ENCODE results near the gene CLCA2.
A peak's percentile ranks its signal among the peaks of the same experiment; 100 is the strongest.

The CLCA2 gene, protein sequence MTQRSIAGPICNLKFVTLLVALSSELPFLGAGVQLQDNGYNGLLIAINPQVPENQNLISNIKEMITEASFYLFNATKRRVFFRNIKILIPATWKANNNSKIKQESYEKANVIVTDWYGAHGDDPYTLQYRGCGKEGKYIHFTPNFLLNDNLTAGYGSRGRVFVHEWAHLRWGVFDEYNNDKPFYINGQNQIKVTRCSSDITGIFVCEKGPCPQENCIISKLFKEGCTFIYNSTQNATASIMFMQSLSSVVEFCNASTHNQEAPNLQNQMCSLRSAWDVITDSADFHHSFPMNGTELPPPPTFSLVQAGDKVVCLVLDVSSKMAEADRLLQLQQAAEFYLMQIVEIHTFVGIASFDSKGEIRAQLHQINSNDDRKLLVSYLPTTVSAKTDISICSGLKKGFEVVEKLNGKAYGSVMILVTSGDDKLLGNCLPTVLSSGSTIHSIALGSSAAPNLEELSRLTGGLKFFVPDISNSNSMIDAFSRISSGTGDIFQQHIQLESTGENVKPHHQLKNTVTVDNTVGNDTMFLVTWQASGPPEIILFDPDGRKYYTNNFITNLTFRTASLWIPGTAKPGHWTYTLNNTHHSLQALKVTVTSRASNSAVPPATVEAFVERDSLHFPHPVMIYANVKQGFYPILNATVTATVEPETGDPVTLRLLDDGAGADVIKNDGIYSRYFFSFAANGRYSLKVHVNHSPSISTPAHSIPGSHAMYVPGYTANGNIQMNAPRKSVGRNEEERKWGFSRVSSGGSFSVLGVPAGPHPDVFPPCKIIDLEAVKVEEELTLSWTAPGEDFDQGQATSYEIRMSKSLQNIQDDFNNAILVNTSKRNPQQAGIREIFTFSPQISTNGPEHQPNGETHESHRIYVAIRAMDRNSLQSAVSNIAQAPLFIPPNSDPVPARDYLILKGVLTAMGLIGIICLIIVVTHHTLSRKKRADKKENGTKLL

DNA sequence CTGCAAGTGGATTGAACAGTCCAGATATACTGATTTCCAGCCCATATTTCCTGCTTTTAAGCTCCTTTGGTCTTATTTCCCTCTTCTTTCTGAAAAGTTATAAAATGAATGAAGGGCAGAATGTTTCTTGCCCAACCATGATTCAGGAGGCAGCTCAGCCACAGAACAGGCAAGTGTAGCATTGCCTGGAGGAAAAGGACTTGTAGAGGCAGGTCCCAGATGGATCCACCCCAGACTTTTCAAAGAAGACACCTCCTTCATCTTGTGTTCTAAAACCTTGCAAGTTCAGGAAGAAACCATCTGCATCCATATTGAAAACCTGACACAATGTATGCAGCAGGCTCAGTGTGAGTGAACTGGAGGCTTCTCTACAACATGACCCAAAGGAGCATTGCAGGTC is at the start of gene CLCA2:
Gene CLCA2, plus strand, starts transcription at position 299 of the 400 bp plus-strand sequence. Its CDS starts 77 bp downstream, at position 376.
- no peak for DNase-seq (ENCODE audit: low read depth)
- H3K4me3 ChIP-seq (ENCODE audit: low read depth, low read length) = no peak within 1 kb of the TSS
- TF ChIP-seq MYC (IDR thresholded peaks at IDR 0.05; ENCODE audit: low read depth, low read length) (no peak), POLR2A (IDR thresholded peaks at IDR 0.05; ENCODE audit: extremely low read depth, insufficient read length) (no peak)
- TF ChIP-seq, protein P1, sequence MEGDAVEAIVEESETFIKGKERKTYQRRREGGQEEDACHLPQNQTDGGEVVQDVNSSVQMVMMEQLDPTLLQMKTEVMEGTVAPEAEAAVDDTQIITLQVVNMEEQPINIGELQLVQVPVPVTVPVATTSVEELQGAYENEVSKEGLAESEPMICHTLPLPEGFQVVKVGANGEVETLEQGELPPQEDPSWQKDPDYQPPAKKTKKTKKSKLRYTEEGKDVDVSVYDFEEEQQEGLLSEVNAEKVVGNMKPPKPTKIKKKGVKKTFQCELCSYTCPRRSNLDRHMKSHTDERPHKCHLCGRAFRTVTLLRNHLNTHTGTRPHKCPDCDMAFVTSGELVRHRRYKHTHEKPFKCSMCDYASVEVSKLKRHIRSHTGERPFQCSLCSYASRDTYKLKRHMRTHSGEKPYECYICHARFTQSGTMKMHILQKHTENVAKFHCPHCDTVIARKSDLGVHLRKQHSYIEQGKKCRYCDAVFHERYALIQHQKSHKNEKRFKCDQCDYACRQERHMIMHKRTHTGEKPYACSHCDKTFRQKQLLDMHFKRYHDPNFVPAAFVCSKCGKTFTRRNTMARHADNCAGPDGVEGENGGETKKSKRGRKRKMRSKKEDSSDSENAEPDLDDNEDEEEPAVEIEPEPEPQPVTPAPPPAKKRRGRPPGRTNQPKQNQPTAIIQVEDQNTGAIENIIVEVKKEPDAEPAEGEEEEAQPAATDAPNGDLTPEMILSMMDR (IDR thresholded peaks at IDR 0.05; ENCODE audit: low read depth, low read length) = no peak
- TF ChIP-seq, protein P2, sequence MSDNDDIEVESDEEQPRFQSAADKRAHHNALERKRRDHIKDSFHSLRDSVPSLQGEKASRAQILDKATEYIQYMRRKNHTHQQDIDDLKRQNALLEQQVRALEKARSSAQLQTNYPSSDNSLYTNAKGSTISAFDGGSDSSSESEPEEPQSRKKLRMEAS (IDR thresholded peaks at IDR 0.05; ENCODE audit: low read depth, low read length) = no peak

DNA sequence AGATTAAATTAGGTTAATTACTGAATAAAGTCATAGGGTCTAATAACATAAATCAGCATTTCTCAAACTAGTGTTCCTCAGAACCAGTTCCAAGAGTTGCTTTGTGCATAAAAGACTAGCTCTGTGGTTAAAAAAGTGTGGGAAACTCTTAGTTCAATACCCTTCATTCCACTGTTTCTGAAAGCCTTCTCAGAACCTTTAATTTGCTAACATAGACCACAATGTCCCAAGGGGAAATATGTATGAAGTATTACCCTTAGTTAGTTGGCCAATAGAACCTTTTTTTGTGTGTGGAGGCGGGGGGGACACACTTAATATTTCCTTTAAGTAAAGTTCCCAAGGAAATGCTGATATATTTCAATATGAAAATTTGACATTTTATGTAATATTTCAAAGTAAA is 48.3 kb upstream of the CLCA2 start:
- no peak overlapping the region for H3K4me3 ChIP-seq (ENCODE audit: low read depth, low read length)
- peak; percentile 38 for DNase-seq (ENCODE audit: low read depth)
- TF ChIP-seq, protein P2 (IDR thresholded peaks at IDR 0.05; ENCODE audit: low read depth, low read length) = no peak
- TF ChIP-seq, protein P1 (IDR thresholded peaks at IDR 0.05; ENCODE audit: low read depth, low read length) = no peak
- TF ChIP-seq POLR2A (IDR thresholded peaks at IDR 0.05; ENCODE audit: extremely low read depth, insufficient read length) = no peak
- TF ChIP-seq MYC (IDR thresholded peaks at IDR 0.05; ENCODE audit: low read depth, low read length) = no peak

DNA sequence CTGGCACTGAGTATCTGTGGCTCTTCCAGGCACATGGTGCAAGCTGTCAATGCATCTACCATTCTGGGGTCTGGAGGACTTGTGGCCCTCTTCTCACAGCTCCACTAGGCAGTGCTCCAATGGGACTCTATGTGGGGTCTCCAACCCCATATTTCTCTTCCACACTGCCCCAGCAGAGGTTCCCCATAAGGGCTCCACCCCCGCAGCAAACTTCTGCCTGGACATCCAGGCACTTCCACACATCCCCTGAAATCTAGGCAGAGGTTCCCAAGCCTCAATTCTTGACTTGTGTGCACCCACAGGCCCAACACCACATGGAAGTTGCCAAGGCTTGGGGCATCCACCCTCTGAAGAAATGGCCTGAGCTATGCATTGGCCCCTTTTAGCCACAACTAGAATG is 46.6 kb upstream of the CLCA2 start:
- DNase-seq (ENCODE audit: low read depth) = no peak
- no peak overlapping the region for H3K4me3 ChIP-seq (ENCODE audit: low read depth, low read length)
- TF ChIP-seq POLR2A (IDR thresholded peaks at IDR 0.05; ENCODE audit: extremely low read depth, insufficient read length) = no peak
- TF ChIP-seq, protein P1 (IDR thresholded peaks at IDR 0.05; ENCODE audit: low read depth, low read length) = no peak
- no peak for TF ChIP-seq MYC (IDR thresholded peaks at IDR 0.05; ENCODE audit: low read depth, low read length)
- TF ChIP-seq, protein P2 (IDR thresholded peaks at IDR 0.05; ENCODE audit: low read depth, low read length) = no peak

DNA sequence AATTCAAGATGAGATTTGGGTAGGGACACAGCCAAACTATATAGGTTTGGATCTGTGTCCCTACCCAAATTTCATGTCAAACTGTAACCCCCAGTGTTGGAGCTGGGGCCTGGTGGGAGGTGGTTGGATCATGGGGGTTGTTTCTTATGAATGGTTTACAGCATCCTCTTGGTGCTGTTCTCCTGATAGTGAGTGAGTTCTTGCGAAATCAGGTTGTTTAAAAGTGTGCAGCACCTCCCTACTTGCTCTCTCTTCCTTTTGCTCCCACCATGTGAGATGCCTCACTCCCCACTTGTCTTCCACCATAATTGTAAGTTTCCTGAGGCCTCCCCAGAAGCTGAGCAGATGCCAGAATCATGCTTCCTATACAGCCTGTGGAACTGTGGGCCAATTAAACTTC is 45.2 kb upstream of the CLCA2 start:
- H3K4me3 ChIP-seq (ENCODE audit: low read depth, low read length) = no peak overlapping the region
- TF ChIP-seq, protein P1 (IDR thresholded peaks at IDR 0.05; ENCODE audit: low read depth, low read length) = no peak
- TF ChIP-seq, protein P2 (IDR thresholded peaks at IDR 0.05; ENCODE audit: low read depth, low read length) = no peak
- no peak for TF ChIP-seq MYC (IDR thresholded peaks at IDR 0.05; ENCODE audit: low read depth, low read length)
- TF ChIP-seq POLR2A (IDR thresholded peaks at IDR 0.05; ENCODE audit: extremely low read depth, insufficient read length) = no peak

DNA sequence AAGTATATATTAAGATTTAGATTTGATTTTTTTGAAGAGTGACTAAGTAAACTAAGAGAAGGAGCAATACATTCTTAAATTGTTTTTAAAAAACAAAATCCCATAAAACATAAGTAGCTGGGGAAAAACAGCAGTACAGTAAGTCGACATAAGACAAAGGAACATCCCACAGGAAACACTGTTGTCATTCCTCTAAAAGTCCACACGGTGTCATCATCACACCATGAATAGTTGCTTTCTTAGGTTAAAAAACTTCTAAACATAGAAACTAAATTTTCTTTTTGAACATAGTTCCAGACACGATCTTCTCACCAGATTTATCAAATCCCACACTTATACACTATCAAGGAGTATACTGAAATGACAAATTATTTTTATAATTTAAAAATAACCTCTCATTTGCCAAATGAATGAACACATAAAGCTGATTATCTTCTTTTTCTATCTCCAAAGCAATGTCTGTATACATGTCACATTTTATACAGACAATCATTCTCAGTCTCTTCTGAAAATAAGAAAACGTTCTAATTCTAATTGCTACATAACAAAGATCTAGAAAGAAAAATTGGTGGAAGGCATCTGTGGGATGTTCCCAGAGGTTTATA is 43.6 kb upstream of the CLCA2 start:
- no peak overlapping the region for H3K4me3 ChIP-seq (ENCODE audit: low read depth, low read length)
- TF ChIP-seq, protein P1 (IDR thresholded peaks at IDR 0.05; ENCODE audit: low read depth, low read length) = peak; percentile 36
- no peak for TF ChIP-seq POLR2A (IDR thresholded peaks at IDR 0.05; ENCODE audit: extremely low read depth, insufficient read length)
- no peak for TF ChIP-seq MYC (IDR thresholded peaks at IDR 0.05; ENCODE audit: low read depth, low read length)
- peak; percentile 71 for DNase-seq (ENCODE audit: low read depth)

More for the DNA sequence above, 45.2 kb upstream of the CLCA2 start:
- no peak for DNase-seq (ENCODE audit: low read depth)

Measured in NB4 (cell line).